Lower leg skin (tissue), 3 donors: ENCODE results near the gene SH2D5.

Experiments
- CTCF ChIP-seq, 3 donors: fragments of 450-650 bp; IDR thresholded peaks; one replicate each; pipeline ENCODE4 v1.5.1; 2016; ENCODE audit warnings: antibody characterized with exemption in 3 of 3, mild to moderate bottlenecking in 3 of 3, moderate library complexity in 2 of 3
- POLR2A ChIP-seq, 2 donors: fragments of 450-650 bp; IDR thresholded peaks; one replicate each; pipeline ENCODE4 v1.6.1; 2016 to 2017; ENCODE audit warnings: antibody characterized with exemption in 2 of 2, mild to moderate bottlenecking in 1 of 2, moderate library complexity in 1 of 2

- TF ChIP-seq CTCF (IDR thresholded peaks at IDR 0.05) (no peak), POLR2A (IDR thresholded peaks at IDR 0.05) (no peak)
Measured at GRCh38 chr1:20739225-20739624, 6.7 kb upstream of the SH2D5 start.
